Neural cell (in vitro differentiated cells): ENCODE results near the gene ESF1. TPM values are rescaled to one million over a fixed set of nuclear protein-coding genes. Genes with fewer than 3 reads are reported as not detected.

Source experiments
- H2AFZ ChIP-seq: fragments of 200-600, 300-800 bp; sonication (generic), shearing (Covaris generic); 2 replicates; pipeline ENCODE4 v1.6.0; 2014; ENCODE audit warnings: low read depth, mild to moderate bottlenecking, antibody characterized with exemption, low read length, moderate library complexity
- H3F3A ChIP-seq: fragments of 200-600 bp; shearing (Covaris generic); 2 replicates; pipeline ENCODE4 v1.6.1; 2016; ENCODE audit warnings: mild to moderate bottlenecking, moderate library complexity, mixed read lengths, antibody characterized with exemption, low read length; ENCODE audit not compliant: insufficient read depth, poor library complexity, severe bottlenecking
- H3K27ac ChIP-seq: fragments of 200-600, 300-800 bp; sonication (generic), shearing (Covaris generic); 2 replicates; pipeline ENCODE4 v1.5.1; 2014; ENCODE audit warnings: mild to moderate bottlenecking, low read length, moderate library complexity
- H3K27me3 ChIP-seq: fragments of 300-800, 200-600 bp; sonication (generic), shearing (Covaris generic); 2 replicates; pipeline ENCODE4 v1.6.0; 2014; ENCODE audit warnings: mild to moderate bottlenecking, low read depth, low read length, moderate library complexity; ENCODE audit not compliant: insufficient read depth
- H3K36me3 ChIP-seq: fragments of 300-800, 200-600 bp; sonication (generic), shearing (Covaris generic); 2 replicates; pipeline ENCODE4 v1.5.1; 2014; ENCODE audit warnings: mild to moderate bottlenecking, antibody characterized with exemption, low read length, moderate library complexity; ENCODE audit not compliant: insufficient read depth
- H3K4me2 ChIP-seq: fragments of 300-800, 200-600 bp; sonication (generic), shearing (Covaris generic); 2 replicates; pipeline ENCODE4 v1.6.0; 2014; ENCODE audit warnings: mild to moderate bottlenecking, low read length
- H3K4me3 ChIP-seq: fragments of 300-800, 200-600 bp; sonication (generic), shearing (Covaris generic); 2 replicates; pipeline ENCODE4 v1.5.1; 2014; ENCODE audit warnings: mild to moderate bottlenecking, low read length, moderate library complexity
- H3K79me2 ChIP-seq: fragments of 200-600 bp; shearing (Covaris generic); replicated peaks from 2 replicates; pipeline ENCODE4 v1.6.0; 2014; ENCODE audit warnings: mild to moderate bottlenecking, low read length, moderate library complexity; ENCODE audit not compliant: insufficient read depth
- H3K9ac ChIP-seq: fragments of 300-800, 200-600 bp; sonication (generic), shearing (Covaris generic); 2 replicates; pipeline ENCODE4 v1.6.1; 2016; ENCODE audit warnings: mild to moderate bottlenecking, low read length, mixed read lengths
- H3K9me2 ChIP-seq: fragments of 200-600 bp; shearing (Covaris generic); 2 replicates; pipeline ENCODE4 v1.6.1; 2016; ENCODE audit warnings: mild to moderate bottlenecking, low read length, mixed read lengths; ENCODE audit not compliant: insufficient read depth
- H3K9me3 ChIP-seq: fragments of 200-600, 300-800 bp; sonication (generic), shearing (Covaris generic); 2 replicates; pipeline ENCODE4 v1.6.1; 2016; ENCODE audit warnings: mild to moderate bottlenecking, mixed run types, low read length, moderate library complexity, mixed read lengths
- H4K20me1 ChIP-seq: fragments of 200-600 bp; shearing (Covaris generic); 2 replicates; pipeline ENCODE4 v1.6.1; 2016; ENCODE audit warnings: mild to moderate bottlenecking, mixed run types; ENCODE audit not compliant: insufficient read depth
- CTCF ChIP-seq: fragments of 450-650 bp; IDR thresholded peaks from 2 replicates; pipeline ENCODE4 v1.5.1; 2014; ENCODE audit warnings: antibody characterized with exemption, mild to moderate bottlenecking, moderate library complexity; ENCODE audit not compliant: poor library complexity, severe bottlenecking
- EP300 ChIP-seq: fragments of 450-650 bp; conservative IDR thresholded peaks from 2 replicates; pipeline ENCODE4 v1.6.1; 2014; ENCODE audit warnings: antibody characterized with exemption, mild to moderate bottlenecking, moderate library complexity; ENCODE audit not compliant: poor library complexity, severe bottlenecking
- EZH2 ChIP-seq: fragments of 200-600, 300-800 bp; shearing (Covaris generic), sonication (generic); IDR thresholded peaks from 2 replicates; pipeline ENCODE4 v1.6.1; 2014; ENCODE audit warnings: antibody characterized with exemption, low read length, borderline replicate concordance, mild to moderate bottlenecking; ENCODE audit not compliant: insufficient read depth, poor library complexity, severe bottlenecking
- MXI1 ChIP-seq: fragments of 450-650 bp; conservative IDR thresholded peaks from 2 replicates; pipeline ENCODE4 v1.6.1; 2014; ENCODE audit warnings: antibody characterized with exemption, mild to moderate bottlenecking; ENCODE audit not compliant: poor library complexity, severe bottlenecking
- POLR2AphosphoS5 ChIP-seq: IDR thresholded peaks from 2 replicates; pipeline ENCODE4 v1.6.1; 2012
- RAD21 ChIP-seq: fragments of 450-650 bp; conservative IDR thresholded peaks from 2 replicates; pipeline ENCODE4 v1.6.1; 2014; ENCODE audit warnings: antibody characterized with exemption, mild to moderate bottlenecking, moderate library complexity
- REST ChIP-seq: IDR thresholded peaks from 2 replicates; pipeline ENCODE4 v1.6.1; 2012; ENCODE audit warnings: borderline replicate concordance
- SMC3 ChIP-seq: fragments of 450-650 bp; conservative IDR thresholded peaks from 2 replicates; pipeline ENCODE4 v1.6.1; 2014; ENCODE audit warnings: antibody characterized with exemption, mild to moderate bottlenecking, moderate library complexity; ENCODE audit not compliant: poor library complexity
- TAF1 ChIP-seq: IDR thresholded peaks from 2 replicates; pipeline ENCODE4 v1.6.1; 2012; ENCODE audit warnings: low read depth
- polyA plus RNA-seq: library from polyadenylated mRNA; depleted of rRNA; stranded (reverse); fragments of >200 nt; gene quantifications from 2 replicates; pipeline ENCODE4 v1.2.3, GENCODE V29; 2014

The ESF1 gene
- polyA plus RNA-seq, 1 donor from 2014 or later, result 10.0 TPM

- Histone ChIP-seq H3K27ac (no peak overlapping the region), H3K4me3 (no peak overlapping the region), H3K9me2 (no peaks in the 10 kb centered on the region), H3K36me3 (peaks cover 10% of the 10 kb centered on the region), H3K27me3 (no peaks in the 10 kb centered on the region), H4K20me1 (no peaks in the 10 kb centered on the region), H3F3A (no peaks in the 10 kb centered on the region), H3K4me2 (no peak overlapping the region), H3K9ac (no peak overlapping the region), H2AFZ (no peak overlapping the region), H3K9me3 (no peaks in the 10 kb centered on the region), H3K79me2 (no peaks in the 10 kb centered on the region)
- TF ChIP-seq EZH2, result no peak
- no peak for TF ChIP-seq POLR2AphosphoS5
- TF ChIP-seq TAF1, result no peak
- TF ChIP-seq CTCF, result no peak
- no peak for TF ChIP-seq RAD21
- no peak for TF ChIP-seq REST
- no peak for TF ChIP-seq EP300
- no peak for TF ChIP-seq SMC3
- no peak for TF ChIP-seq MXI1
Observed at GRCh38 chr20:13810446-13810845, 25.7 kb upstream of the ESF1 start.

- Histone ChIP-seq H3K36me3 (peaks cover 10% of the 10 kb centered on the region), H4K20me1 (no peaks in the 10 kb centered on the region), H3K27me3 (no peaks in the 10 kb centered on the region), H3K4me2 (no peak overlapping the region), H3K9me2 (no peaks in the 10 kb centered on the region), H3K79me2 (no peaks in the 10 kb centered on the region), H3K27ac (no peak overlapping the region), H3K4me3 (no peak overlapping the region), H3K9me3 (no peaks in the 10 kb centered on the region), H2AFZ (no peak overlapping the region), H3F3A (no peaks in the 10 kb centered on the region), H3K9ac (no peak overlapping the region)
- TF ChIP-seq SMC3 (no peak), TAF1 (no peak), RAD21 (no peak), POLR2AphosphoS5 (no peak), CTCF (no peak), REST (no peak), EP300 (no peak), MXI1 (no peak), EZH2 (no peak)
Observed at GRCh38 chr20:13809855-13810254, 25.1 kb upstream of the ESF1 start.
